Measurements from ENCODE around the gene HGFAC.

The HGFAC gene

GRCh38 chr4:3497095-3497494 lies 55.3 kb downstream of the HGFAC start:
- H3K27me3 Mint-ChIP-seq = no peaks in the 10 kb centered on the region
- H3K27ac Mint-ChIP-seq = peak overlapping the region; percentile 30
- H3K36me3 Mint-ChIP-seq = peaks cover 10% of the 10 kb centered on the region
- no peaks in the 10 kb centered on the region for H3K9me3 Mint-ChIP-seq
- H3K4me1 Mint-ChIP-seq = peaks cover 28% of the 10 kb centered on the region
- no peak for ATAC-seq
- no peak overlapping the region for H3K4me3 Mint-ChIP-seq

DNA sequence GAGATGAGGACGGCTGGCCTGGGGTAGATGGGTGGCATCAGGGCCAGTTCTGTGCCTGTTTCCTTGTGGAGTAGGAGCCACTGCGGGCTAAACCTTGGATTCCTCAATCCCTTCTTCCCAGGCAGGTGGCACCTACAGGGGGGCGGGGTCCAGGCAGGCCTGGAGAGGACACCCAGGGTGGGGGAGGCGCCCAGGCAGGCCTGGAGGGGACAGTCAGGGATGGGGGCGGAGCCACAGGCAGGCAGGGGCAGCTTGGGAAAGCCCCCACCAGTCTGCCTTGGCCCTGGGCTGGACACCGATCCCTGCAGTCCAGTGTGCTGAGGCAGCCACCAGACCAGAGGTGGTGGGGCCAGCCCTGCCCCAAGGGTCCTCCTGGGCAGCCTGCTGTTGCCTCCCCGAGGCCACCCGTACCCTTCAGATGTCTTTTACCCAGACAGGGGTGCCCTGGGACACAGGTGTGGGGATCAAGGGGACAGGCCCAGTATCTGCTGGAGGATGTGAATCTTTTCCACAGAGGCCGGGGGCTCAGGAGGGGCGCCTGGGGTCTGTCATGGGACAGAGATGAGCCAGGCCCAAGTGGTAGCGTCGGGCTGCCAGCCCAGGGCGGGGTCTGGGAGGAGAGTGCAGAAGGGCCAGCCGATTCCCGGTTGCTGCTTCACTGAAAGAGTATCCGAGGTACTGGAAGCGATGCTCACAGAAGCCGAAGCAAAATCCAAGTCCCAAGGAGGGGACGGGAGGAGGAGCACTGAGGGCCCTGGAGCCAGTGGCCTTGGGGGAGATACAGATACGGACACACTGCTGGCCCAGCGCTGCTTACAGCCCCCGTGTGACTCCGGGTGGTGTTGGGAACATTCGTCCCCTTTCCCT lies 56.0 kb downstream of the HGFAC start:
- Mint-ChIP-seq H3K27me3 (no peaks in the 10 kb centered on the region), H3K4me3 (no peak overlapping the region), H3K4me1 (peaks cover 26% of the 10 kb centered on the region), H3K36me3 (peaks cover 6% of the 10 kb centered on the region), H3K9me3 (no peaks in the 10 kb centered on the region), H3K27ac (peak overlapping the region; percentile 30)
- no peak for ATAC-seq

DNA sequence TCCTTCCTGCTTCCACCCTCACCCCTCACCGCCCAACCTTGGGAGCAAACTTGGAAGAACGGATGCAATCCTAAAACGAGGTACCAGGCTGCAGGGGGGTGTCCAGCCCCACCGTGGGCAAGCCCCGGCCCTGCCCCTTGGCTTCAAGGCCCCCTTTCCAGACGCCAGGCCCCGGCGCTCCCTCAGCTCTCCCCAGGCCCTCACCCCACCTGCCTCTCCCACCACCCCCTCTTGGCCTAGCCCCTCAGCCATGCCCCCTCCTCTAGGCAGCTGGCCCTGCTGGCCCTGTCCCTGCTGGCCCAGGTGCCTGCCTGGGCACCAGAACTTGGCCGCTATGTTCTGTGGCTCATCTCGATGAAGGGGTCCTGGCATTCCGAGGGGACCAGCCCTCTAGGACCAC lies 56.6 kb downstream of the HGFAC start:
- Mint-ChIP-seq H3K36me3 (peaks cover 12% of the 10 kb centered on the region), H3K27ac (no peak overlapping the region), H3K4me1 (peaks cover 30% of the 10 kb centered on the region), H3K4me3 (no peak overlapping the region), H3K27me3 (no peaks in the 10 kb centered on the region), H3K9me3 (no peaks in the 10 kb centered on the region)
- no peak for ATAC-seq
